Neural crest cell (in vitro differentiated cells): ENCODE results near the gene WFDC12. TPM values are rescaled to one million over a fixed set of nuclear protein-coding genes. Genes with fewer than 3 reads are reported as not detected.

ENCODE experiments used
- DNase-seq: peaks from one replicate; pipeline ENCODE4 v3.0.0; 2021; ENCODE audit warnings: low read depth, mixed read lengths, low spot score
- H3K27ac Mint-ChIP-seq: one replicate; pipeline ENCODE4 v1.8.0; 2021; ENCODE audit warnings: mild to moderate bottlenecking, mixed read lengths; ENCODE audit not compliant: unreplicated experiment
- H3K27me3 Mint-ChIP-seq: 2 replicates; pipeline ENCODE4 v1.8.0; 2021; ENCODE audit warnings: low read depth, mild to moderate bottlenecking, mixed read lengths
- H3K36me3 Mint-ChIP-seq: 2 replicates; pipeline ENCODE4 v1.8.0; 2021; ENCODE audit warnings: low read depth, mild to moderate bottlenecking, mixed read lengths
- H3K4me1 Mint-ChIP-seq: 2 replicates; pipeline ENCODE4 v1.8.0; 2021; ENCODE audit warnings: mixed read lengths
- H3K4me3 Mint-ChIP-seq: one replicate; pipeline ENCODE4 v1.8.0; 2021; ENCODE audit warnings: mild to moderate bottlenecking, mixed read lengths
- H3K9me3 Mint-ChIP-seq: 2 replicates; pipeline ENCODE4 v1.8.0; 2021; ENCODE audit warnings: mixed read lengths
- total RNA-seq: library from RNA; stranded (reverse); gene quantifications from 2 replicates; pipeline ENCODE4 v1.2.1, GENCODE V29; 2021
- TF ChIP-seq, protein P1 (sequence below): fragments of 200-600 bp; sonication (generic); conservative IDR thresholded peaks from 2 replicates; pipeline ENCODE4 v1.5.0; 2021; ENCODE audit warnings: antibody characterized with exemption, mild to moderate bottlenecking

Gene WFDC12
- total RNA-seq, 1 donor from 2014 or later, result not detected

DNA sequence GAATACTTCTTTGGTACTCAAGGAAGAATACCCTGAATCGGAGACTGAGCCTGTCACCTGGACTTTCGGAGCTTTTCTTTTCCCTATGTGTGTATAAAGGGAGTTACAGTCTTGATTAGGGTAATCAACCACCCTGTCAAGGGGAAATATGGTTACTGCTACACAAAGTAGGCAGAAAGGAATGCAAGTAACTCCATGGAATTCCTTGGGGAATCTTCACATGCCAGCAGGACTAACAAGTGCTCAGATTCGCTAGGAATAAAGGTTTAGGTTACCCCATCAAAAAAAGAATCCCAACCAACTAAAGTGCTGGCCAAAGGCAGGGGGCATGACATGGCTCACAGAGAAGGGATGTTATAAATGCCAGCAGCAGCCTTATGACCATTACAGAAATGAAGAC is 33.8 kb downstream of the WFDC12 start:
- Mint-ChIP-seq H3K27ac (no peak overlapping the region), H3K27me3 (no peaks in the 10 kb centered on the region), H3K9me3 (peaks cover 2% of the 10 kb centered on the region)

DNA sequence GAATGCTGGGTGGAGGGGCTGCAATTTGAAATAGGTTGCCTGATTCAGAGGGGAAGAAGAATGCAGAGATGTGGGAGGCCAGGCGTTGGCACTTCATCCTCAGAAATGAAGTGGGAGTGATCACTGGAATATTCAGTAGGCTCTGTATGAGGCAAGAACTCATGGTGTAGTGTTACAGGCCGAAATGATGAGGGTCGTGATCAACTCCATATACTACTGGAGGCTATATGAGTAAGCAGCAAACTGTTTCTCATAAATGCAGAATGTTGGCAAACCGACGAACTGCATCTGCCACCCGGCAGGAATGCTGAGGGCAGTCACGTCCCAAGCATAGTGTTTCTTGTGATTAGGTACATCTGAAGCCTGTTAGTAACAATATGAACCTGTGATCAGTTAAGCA is 36.0 kb downstream of the WFDC12 start:
- Mint-ChIP-seq H3K27me3 (no peaks in the 10 kb centered on the region), H3K9me3 (peaks cover 6% of the 10 kb centered on the region), H3K27ac (no peak overlapping the region), H3K4me1 (no peaks in the 10 kb centered on the region), H3K4me3 (no peak overlapping the region), H3K36me3 (peaks cover 11% of the 10 kb centered on the region)
- TF ChIP-seq, protein P1, sequence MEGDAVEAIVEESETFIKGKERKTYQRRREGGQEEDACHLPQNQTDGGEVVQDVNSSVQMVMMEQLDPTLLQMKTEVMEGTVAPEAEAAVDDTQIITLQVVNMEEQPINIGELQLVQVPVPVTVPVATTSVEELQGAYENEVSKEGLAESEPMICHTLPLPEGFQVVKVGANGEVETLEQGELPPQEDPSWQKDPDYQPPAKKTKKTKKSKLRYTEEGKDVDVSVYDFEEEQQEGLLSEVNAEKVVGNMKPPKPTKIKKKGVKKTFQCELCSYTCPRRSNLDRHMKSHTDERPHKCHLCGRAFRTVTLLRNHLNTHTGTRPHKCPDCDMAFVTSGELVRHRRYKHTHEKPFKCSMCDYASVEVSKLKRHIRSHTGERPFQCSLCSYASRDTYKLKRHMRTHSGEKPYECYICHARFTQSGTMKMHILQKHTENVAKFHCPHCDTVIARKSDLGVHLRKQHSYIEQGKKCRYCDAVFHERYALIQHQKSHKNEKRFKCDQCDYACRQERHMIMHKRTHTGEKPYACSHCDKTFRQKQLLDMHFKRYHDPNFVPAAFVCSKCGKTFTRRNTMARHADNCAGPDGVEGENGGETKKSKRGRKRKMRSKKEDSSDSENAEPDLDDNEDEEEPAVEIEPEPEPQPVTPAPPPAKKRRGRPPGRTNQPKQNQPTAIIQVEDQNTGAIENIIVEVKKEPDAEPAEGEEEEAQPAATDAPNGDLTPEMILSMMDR, result no peak
- DNase-seq, result no peak

More for the DNA sequence above, 33.8 kb downstream of the WFDC12 start:
- no peak overlapping the region for H3K4me3 Mint-ChIP-seq
- peaks cover 8% of the 10 kb centered on the region for H3K36me3 Mint-ChIP-seq
- H3K4me1 Mint-ChIP-seq, result no peaks in the 10 kb centered on the region
- TF ChIP-seq, protein P1, result no peak
- no peak for DNase-seq

DNA sequence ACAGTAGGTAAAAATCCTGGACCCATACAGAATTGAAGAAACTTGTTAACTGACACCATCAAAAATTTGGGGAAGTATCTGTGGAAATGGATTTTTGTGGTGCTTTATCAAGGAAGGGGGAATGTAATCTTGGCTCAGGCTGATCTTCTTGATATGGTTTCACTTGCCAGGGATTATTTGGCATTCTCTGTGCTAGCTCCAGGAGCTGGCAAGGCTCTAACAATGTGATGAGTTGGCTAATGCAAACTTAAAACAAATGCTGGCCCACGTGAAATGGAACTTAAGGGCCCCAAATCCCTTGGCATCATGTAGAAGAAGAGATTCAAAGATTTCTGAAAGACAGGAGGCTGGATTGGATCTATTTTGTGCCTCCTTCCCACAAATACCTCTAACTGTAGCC is 36.5 kb downstream of the WFDC12 start:
- Mint-ChIP-seq H3K27ac (no peak overlapping the region), H3K36me3 (peaks cover 16% of the 10 kb centered on the region), H3K9me3 (peaks cover 7% of the 10 kb centered on the region)

DNA sequence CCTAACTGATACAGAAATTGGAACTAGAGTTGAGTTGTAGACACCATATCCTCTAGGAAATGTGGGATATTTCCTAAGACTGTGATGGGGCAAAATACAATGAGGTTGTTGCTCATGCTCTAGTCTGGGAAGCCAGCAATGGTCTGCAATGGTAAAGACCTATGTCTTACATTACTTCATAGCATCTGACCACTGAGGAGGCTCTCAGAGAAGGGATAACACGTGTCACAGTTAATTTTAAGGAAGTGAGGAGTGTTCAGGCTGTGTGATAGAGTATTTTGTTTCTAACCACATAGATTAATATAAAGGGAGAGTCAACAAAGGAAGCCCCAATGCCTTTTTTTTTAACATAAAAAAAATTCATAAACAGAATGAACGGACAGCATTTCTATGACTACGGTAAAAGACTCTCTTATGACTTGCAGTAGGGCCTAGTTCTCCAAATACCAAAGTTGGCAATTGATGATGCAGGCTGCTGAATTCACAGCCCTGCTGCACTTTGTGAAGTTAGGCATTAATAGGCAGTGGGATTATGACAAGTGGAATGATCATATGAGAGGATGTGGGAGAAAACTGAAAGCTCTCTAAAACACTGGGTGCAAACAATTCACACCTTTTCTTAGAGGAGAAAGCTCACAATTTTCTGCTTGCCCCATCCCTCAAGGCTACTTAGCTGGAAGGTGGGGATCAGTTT is 37.0 kb downstream of the WFDC12 start:
- no peaks in the 10 kb centered on the region for H3K27me3 Mint-ChIP-seq
- H3K4me1 Mint-ChIP-seq, result no peaks in the 10 kb centered on the region
- peaks cover 18% of the 10 kb centered on the region for H3K36me3 Mint-ChIP-seq
- no peak overlapping the region for H3K4me3 Mint-ChIP-seq
- peaks cover 7% of the 10 kb centered on the region for H3K9me3 Mint-ChIP-seq
- TF ChIP-seq, protein P1, result no peak
- H3K27ac Mint-ChIP-seq, result no peak overlapping the region
- no peak for DNase-seq

More for the DNA sequence above, 36.5 kb downstream of the WFDC12 start:
- Mint-ChIP-seq H3K4me3 (no peak overlapping the region), H3K27me3 (no peaks in the 10 kb centered on the region), H3K4me1 (no peaks in the 10 kb centered on the region)
- TF ChIP-seq, protein P1, result no peak
- DNase-seq, result no peak

DNA sequence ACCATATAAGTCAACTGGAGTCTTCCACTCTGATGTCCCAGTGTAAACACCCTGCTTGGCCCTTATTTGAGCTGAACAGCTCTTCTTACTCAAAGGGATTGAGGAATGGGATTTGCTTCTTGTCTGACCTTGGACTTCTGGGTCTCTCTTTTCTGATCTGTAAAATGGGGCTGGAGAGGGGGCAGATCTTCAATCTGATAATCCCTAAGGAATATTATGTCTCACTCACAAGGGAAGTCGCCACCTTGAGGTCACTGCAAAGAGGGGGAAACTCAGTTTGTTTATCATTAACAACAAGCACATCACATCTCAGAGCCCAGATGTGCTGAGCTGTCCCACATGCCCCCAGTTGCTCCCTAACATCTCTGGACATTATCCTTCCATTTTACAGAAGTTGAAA is 38.4 kb downstream of the WFDC12 start:
- DNase-seq, result no peak
- TF ChIP-seq, protein P1, result no peak
- Mint-ChIP-seq H3K27ac (no peak overlapping the region), H3K4me1 (no peaks in the 10 kb centered on the region), H3K9me3 (peaks cover 11% of the 10 kb centered on the region), H3K4me3 (no peak overlapping the region), H3K27me3 (no peaks in the 10 kb centered on the region), H3K36me3 (peaks cover 25% of the 10 kb centered on the region)
